A673 (cell line): Measurements from ENCODE around the gene GNAS. TPM values are rescaled to one million over a fixed set of nuclear protein-coding genes. Genes with fewer than 3 reads are reported as not detected.

ENCODE experiments used
- BruUV-seq: library from RNA; stranded (reverse); fragments of 400-500 nt; replicated peaks from 2 replicates; lab custom pipeline; 2021; lab: Mats Ljungman, UMichigan
- CTCF ChIA-PET: fragments of 300-600 bp; sonication (Branson Sonifier 250); formaldehyde crosslinking; loops from one replicate; lab custom pipeline; 2022; ENCODE audit warnings: antibody characterized with exemption; lab: Charles Lee
- POLR2A ChIA-PET: fragments of 300-600 bp; sonication (Branson Sonifier 250); formaldehyde crosslinking; loops from one replicate; lab custom pipeline; 2022; ENCODE audit warnings: antibody characterized with exemption; ENCODE audit not compliant: low non-redundant PET; lab: Charles Lee
- DNase-seq: peaks from one replicate; pipeline ENCODE4 v3.0.0-alpha.2; 2015; ENCODE audit warnings: low spot score
- H3K27ac ChIP-seq: fragments of 200-600 bp; sonication (generic); 2 replicates; pipeline ENCODE4 v1.5.1; 2016; ENCODE audit warnings: mixed run types, low read depth, mild to moderate bottlenecking, mixed read lengths, antibody characterized with exemption, low read length; ENCODE audit not compliant: poor library complexity, severe bottlenecking
- H3K27me3 ChIP-seq: fragments of 200-600 bp; sonication (generic); replicated peaks from 2 replicates; pipeline ENCODE4 v1.6.1; 2017; ENCODE audit warnings: mixed run types, low read depth, mild to moderate bottlenecking, mixed read lengths, antibody characterized with exemption, low read length; ENCODE audit not compliant: insufficient read depth, poor library complexity
- H3K36me3 ChIP-seq: fragments of 200-600 bp; sonication (generic); 2 replicates; pipeline ENCODE4 v1.6.1; 2016; ENCODE audit warnings: mixed run types, mild to moderate bottlenecking, mixed read lengths, antibody characterized with exemption, low read length; ENCODE audit not compliant: insufficient read depth, poor library complexity, severe bottlenecking
- H3K4me1 ChIP-seq: fragments of 200-600 bp; sonication (generic); 2 replicates; pipeline ENCODE4 v1.6.1; 2017; ENCODE audit warnings: mixed run types, mild to moderate bottlenecking, mixed read lengths, antibody characterized with exemption, low read length; ENCODE audit not compliant: insufficient read depth, poor library complexity, severe bottlenecking
- H3K4me3 ChIP-seq: fragments of 200-600 bp; sonication (generic); 2 replicates; pipeline ENCODE4 v1.5.1; 2016; ENCODE audit warnings: low read depth, mixed run types, mild to moderate bottlenecking, mixed read lengths, low read length; ENCODE audit not compliant: poor library complexity, severe bottlenecking
- H3K9me3 ChIP-seq: fragments of 200-600 bp; sonication (generic); 2 replicates; pipeline ENCODE4 v1.6.1; 2016; ENCODE audit warnings: mixed run types, low read depth, mild to moderate bottlenecking, mixed read lengths, antibody characterized with exemption, low read length; ENCODE audit not compliant: poor library complexity, severe bottlenecking
- CTCF ChIP-seq: fragments of 300-800, 200-600 bp; sonication (generic); conservative IDR thresholded peaks from 2 replicates; pipeline ENCODE4 v1.5.1; 2017; ENCODE audit warnings: low read depth, mild to moderate bottlenecking, antibody characterized with exemption, low read length, moderate library complexity, mixed read lengths
- EZH2 ChIP-seq: fragments of 200-600 bp; sonication (generic); IDR thresholded peaks from 2 replicates; pipeline ENCODE4 v1.6.1; 2017; ENCODE audit warnings: borderline replicate concordance, low read depth, mild to moderate bottlenecking, mixed read lengths, antibody characterized with exemption, low read length; ENCODE audit not compliant: poor library complexity, severe bottlenecking
- intact Hi-C: fragments of 100-400 bp; cut with micrococcal nuclease; formaldehyde crosslinking; loops from one replicate; pipeline ENCODE4 v1.10.0; 2022; ENCODE audit not compliant: unreplicated experiment
- total RNA-seq: library from RNA; stranded (reverse); gene quantifications from 2 replicates; pipeline ENCODE4 v1.2.3, GENCODE V29; 2021

Gene GNAS
- total RNA-seq, 1 experiment from 2014 or later = 1,108 TPM

GRCh38 chr20:58903614-58904013 lies 51.1 kb downstream of the GNAS start:
- no peak for DNase-seq
- intact Hi-C loops = no loop called here
- no TSS peak for BruUV-seq
- H3K36me3 ChIP-seq = peaks cover 78% of the 10 kb centered on the region
- H3K27me3 ChIP-seq = no peaks in the 10 kb centered on the region
- H3K4me3 ChIP-seq = no peak overlapping the region
- ChIA-PET POLR2A (interaction anchor here (0.6 kb wide), 1 partner anchor 9 kb away, joined by 3 read pairs; no protein-coding TSS in a partner anchor), CTCF (no interaction called here)
- no peaks in the 10 kb centered on the region for H3K9me3 ChIP-seq
- H3K4me1 ChIP-seq = peaks cover 34% of the 10 kb centered on the region
- H3K27ac ChIP-seq = no peak overlapping the region
- TF ChIP-seq CTCF (no peak), EZH2 (no peak)

- H3K4me1 ChIP-seq = peaks cover 23% of the 10 kb centered on the region
- no peak overlapping the region for H3K27ac ChIP-seq
- H3K4me3 ChIP-seq = no peak overlapping the region
- TF ChIP-seq EZH2 (no peak), CTCF (no peak)
- BruUV-seq = no TSS peak
- H3K9me3 ChIP-seq = no peaks in the 10 kb centered on the region
- POLR2A ChIA-PET = no interaction called here
- no peak for DNase-seq
- no peaks in the 10 kb centered on the region for H3K27me3 ChIP-seq
- H3K36me3 ChIP-seq = peaks cover 82% of the 10 kb centered on the region
- CTCF ChIA-PET = no interaction called here
- intact Hi-C loops = no loop called here
These were observed 52.7 kb downstream of the GNAS start for GRCh38 chr20:58905236-58905635.

DNA sequence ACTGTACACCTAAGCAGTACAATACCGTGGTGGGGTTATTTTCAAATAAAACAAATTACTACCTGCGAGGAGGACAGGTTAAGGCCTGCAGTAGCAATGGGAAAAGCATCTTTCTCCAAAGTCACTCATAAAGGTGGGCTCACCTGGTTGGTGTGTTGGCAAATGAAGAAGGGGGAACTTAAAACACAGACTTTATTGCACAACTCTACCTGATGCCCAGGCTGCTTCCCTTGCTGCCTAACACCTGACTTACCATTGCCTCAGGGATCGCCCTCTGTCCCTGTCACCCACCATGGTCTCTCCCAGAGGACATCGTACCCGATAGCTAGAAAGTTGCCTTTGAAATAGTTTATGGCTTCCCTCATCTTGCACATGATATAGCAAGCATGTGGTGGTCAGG lies 53.6 kb downstream of the GNAS start:
- POLR2A ChIA-PET = no interaction called here
- no TSS peak for BruUV-seq
- Histone ChIP-seq H3K27ac (no peak overlapping the region), H3K36me3 (peaks cover 88% of the 10 kb centered on the region), H3K4me1 (peaks cover 18% of the 10 kb centered on the region), H3K9me3 (no peaks in the 10 kb centered on the region), H3K27me3 (no peaks in the 10 kb centered on the region), H3K4me3 (no peak overlapping the region)
- DNase-seq = no peak
- TF ChIP-seq CTCF = no peak
- intact Hi-C loops = no loop called here
- CTCF ChIA-PET = no interaction called here
